HCT116 (cell line): Measurements from ENCODE around the gene PAK6. TPM values are rescaled to one million over a fixed set of nuclear protein-coding genes. Genes with fewer than 3 reads are reported as not detected.

Source experiments
- ATAC-seq: fragments of 200-7000 bp; cut with Tn5 transposase; 2 replicates; pipeline ENCODE4 v1.9.1; 2020; ENCODE audit warnings: mild to moderate bottlenecking, moderate library complexity
- BruUV-seq: library from RNA; stranded (reverse); fragments of 400-500 nt; replicated peaks from 2 replicates; lab custom pipeline; 2021; lab: Mats Ljungman, UMichigan
- CTCF ChIA-PET: fragments of 300-600 bp; sonication (Branson Sonifier 250); formaldehyde crosslinking; loops from one replicate; lab custom pipeline; 2021; ENCODE audit warnings: antibody characterized with exemption; lab: Charles Lee
- POLR2A ChIA-PET: fragments of 300-600, 350-600 bp; sonication (Branson Sonifier 250); formaldehyde crosslinking; loops from one replicate; lab custom pipeline; 2021; ENCODE audit warnings: antibody characterized with exemption; lab: Charles Lee
- RAD21 ChIA-PET, 2 experiments: fragments of 300-600 bp; sonication (Branson Sonifier 250); formaldehyde crosslinking; loops; one replicate each; lab custom pipeline; 2023; ENCODE audit warnings: low total read pairs in 2 of 2; ENCODE audit not compliant: uncharacterized antibody in 2 of 2, unreplicated experiment in 2 of 2, low non-redundant PET in 1 of 2; lab: Charles Lee
- DNase-seq: peaks from one replicate; pipeline ENCODE4 v3.0.0-alpha.2; 2010; ENCODE audit warnings: low read depth, low spot score
- H2AFZ ChIP-seq: fragments of 200-600 bp; shearing (Covaris generic), sonication (generic); 2 replicates; pipeline ENCODE4 v1.6.1; 2017; ENCODE audit warnings: low read depth, mixed run types, mixed read lengths, antibody characterized with exemption, low read length; ENCODE audit not compliant: poor library complexity, severe bottlenecking
- H3K27ac ChIP-seq: 2 replicates; pipeline ENCODE4 v1.5.1; 2012; ENCODE audit warnings: low read depth, low read length
- H3K27me3 ChIP-seq: fragments of 200-600 bp; sonication (generic); 2 replicates; pipeline ENCODE4 v1.6.1; 2016; ENCODE audit warnings: mixed run types, low read length, mixed read lengths; ENCODE audit not compliant: insufficient read depth
- H3K36me3 ChIP-seq, 2 experiments: fragments of 200-500 bp in 1 of 2; fragments of 200-600 bp in 1 of 2; sonication (Bioruptor generic) in 1 of 2; sonication (generic) in 1 of 2; 2 replicates each; pipeline versions ENCODE4 v1.5.1 to v1.6.1; 2014 to 2016; ENCODE audit warnings: low read length in 2 of 2, inconsistent platforms in 1 of 2, mixed read lengths in 1 of 2, mixed run types in 1 of 2; ENCODE audit not compliant: insufficient read depth in 2 of 2, control insufficient read depth in 1 of 2
- H3K4me1 ChIP-seq, 2 experiments: fragments of 200-600 bp in 1 of 2; sonication (generic) in 1 of 2; 2 replicates each; pipeline versions ENCODE4 v1.5.1 to v1.6.1; 2012 to 2017; ENCODE audit warnings: low read length in 2 of 2, inconsistent platforms in 1 of 2, mild to moderate bottlenecking in 1 of 2, mixed read lengths in 1 of 2, mixed run types in 1 of 2, moderate library complexity in 1 of 2; ENCODE audit not compliant: insufficient read depth in 2 of 2, control insufficient read depth in 1 of 2
- H3K4me2 ChIP-seq: fragments of 200-600 bp; sonication (generic); 2 replicates; pipeline ENCODE4 v1.6.1; 2017; ENCODE audit warnings: mixed run types, low read length, mixed read lengths
- H3K4me3 ChIP-seq, 2 experiments: fragments of 200-600 bp in 1 of 2; sonication (generic) in 1 of 2; replicated peaks in 1 of 2; 2 replicates each; pipeline ENCODE4 v1.5.1; 2011 to 2016; ENCODE audit warnings: low read length in 2 of 2, control low read depth in 1 of 2, low read depth in 1 of 2, mild to moderate bottlenecking in 1 of 2, mixed read lengths in 1 of 2, mixed run types in 1 of 2
- H3K79me2 ChIP-seq: fragments of 200-600 bp; sonication (generic); 2 replicates; pipeline ENCODE4 v1.6.1; 2017; ENCODE audit warnings: mild to moderate bottlenecking, mixed run types, low read length, moderate library complexity, mixed read lengths; ENCODE audit not compliant: insufficient read depth
- H3K9ac ChIP-seq: fragments of 200-600 bp; sonication (generic); 2 replicates; pipeline ENCODE4 v1.6.1; 2016; ENCODE audit warnings: low read length, mixed read lengths
- H3K9me2 ChIP-seq: fragments of 200-600 bp; sonication (generic), shearing (Covaris generic); 2 replicates; pipeline ENCODE4 v1.6.1; 2017; ENCODE audit warnings: mixed run types, mild to moderate bottlenecking, moderate library complexity; ENCODE audit not compliant: insufficient read depth
- H3K9me3 ChIP-seq, 2 experiments: fragments of 200-500 bp in 1 of 2; fragments of 200-600 bp in 1 of 2; sonication (Bioruptor generic) in 1 of 2; sonication (generic) in 1 of 2; 2 replicates each; pipeline ENCODE4 v1.6.1; 2014 to 2017; ENCODE audit warnings: low read length in 2 of 2, mixed read lengths in 2 of 2, inconsistent platforms in 1 of 2, low read depth in 1 of 2, mild to moderate bottlenecking in 1 of 2, mixed run types in 1 of 2, moderate library complexity in 1 of 2; ENCODE audit not compliant: control insufficient read depth in 1 of 2, insufficient read depth in 1 of 2
- H4K20me1 ChIP-seq: fragments of 200-600 bp; sonication (generic), shearing (Covaris generic); 2 replicates; pipeline ENCODE4 v1.6.1; 2017; ENCODE audit warnings: mixed run types, mild to moderate bottlenecking, moderate library complexity; ENCODE audit not compliant: insufficient read depth
- EGR1 ChIP-seq: IDR thresholded peaks from 2 replicates; pipeline ENCODE4 v1.6.1; 2012; ENCODE audit warnings: low read depth
- EZH2 ChIP-seq: fragments of 200-600 bp; sonication (generic); IDR thresholded peaks from 2 replicates; pipeline ENCODE4 v1.6.1; 2017; ENCODE audit warnings: antibody characterized with exemption, mixed run types
- POLR2A ChIP-seq: IDR thresholded peaks from 2 replicates; pipeline ENCODE4 v1.7.0; 2011; ENCODE audit warnings: borderline replicate concordance; ENCODE audit not compliant: insufficient read depth, insufficient read length; ENCODE audit errors: extremely low read depth
- POLR2AphosphoS5 ChIP-seq: IDR thresholded peaks from 2 replicates; pipeline ENCODE4 v1.6.1; 2011; ENCODE audit warnings: mild to moderate bottlenecking, low read depth, low read length, moderate library complexity
- RAD21 ChIP-seq: IDR thresholded peaks from 2 replicates; pipeline ENCODE4 v1.6.1; 2012; ENCODE audit warnings: low read depth, mild to moderate bottlenecking
- intact Hi-C: fragments of 100-400 bp; cut with micrococcal nuclease; formaldehyde crosslinking; loops from 2 replicates; pipeline ENCODE4 v1.10.0; 2022
- total RNA-seq: library from RNA; stranded (reverse); gene quantifications from one replicate; pipeline ENCODE4 v1.2.1, GENCODE V29; 2021; ENCODE audit not compliant: unreplicated experiment
- TF ChIP-seq, protein P1 (sequence below), 3 experiments: fragments of 200-600 bp in 1 of 3; sonication (generic) in 1 of 3; IDR thresholded peaks in 2 of 3; conservative IDR thresholded peaks in 1 of 3; 2 replicates each; pipeline ENCODE4 v1.5.1; 2012 to 2017; ENCODE audit warnings: low read depth in 2 of 3, low read length in 2 of 3, antibody characterized with exemption in 1 of 3, borderline replicate concordance in 1 of 3, control low read depth in 1 of 3, mild to moderate bottlenecking in 1 of 3, mixed read lengths in 1 of 3, mixed run types in 1 of 3, moderate library complexity in 1 of 3; ENCODE audit not compliant: insufficient read depth in 1 of 3

The PAK6 gene
- total RNA-seq, 1 experiment from 2014 or later = 19.9 TPM

DNA sequence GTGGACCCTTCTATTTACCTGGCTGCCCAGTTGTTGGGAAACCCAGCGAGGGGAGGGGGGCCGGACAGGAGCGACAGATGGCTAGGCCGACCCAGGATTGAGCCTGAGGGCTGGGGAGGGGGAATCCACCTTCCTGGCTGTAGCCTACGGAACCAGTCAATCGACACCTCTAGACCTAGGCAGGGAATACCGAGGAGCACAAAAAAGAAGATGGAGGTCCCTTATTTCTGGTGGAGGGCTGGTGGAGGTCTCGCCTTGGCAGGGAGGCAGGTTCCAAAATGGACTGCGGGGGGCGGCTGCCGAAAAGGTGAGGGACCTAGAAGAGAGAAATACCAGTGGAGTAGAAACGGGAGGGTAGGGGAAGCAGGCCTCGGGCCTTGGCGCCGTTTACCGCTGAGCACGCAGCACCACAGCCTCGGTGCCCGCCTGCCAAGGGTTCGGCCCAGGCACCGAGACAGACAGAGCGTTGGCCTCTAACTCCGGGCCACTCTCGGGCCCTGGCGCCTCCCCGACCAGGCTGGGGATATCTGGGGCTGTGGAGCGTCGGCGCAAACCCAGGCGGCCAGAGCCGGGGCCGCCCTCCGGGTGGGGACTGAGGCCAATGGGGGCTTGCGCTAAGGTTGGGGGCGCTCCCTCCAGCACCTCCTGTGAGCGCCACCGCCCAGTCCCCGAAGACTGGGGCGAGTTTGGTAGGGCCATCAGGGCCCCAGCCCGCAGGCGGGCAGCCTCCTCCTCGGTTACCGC is 42.4 kb downstream of the PAK6 start:
- no peak overlapping the region for H3K4me2 ChIP-seq
- H3K9me2 ChIP-seq = no peaks in the 10 kb centered on the region
- H3K79me2 ChIP-seq = no peaks in the 10 kb centered on the region
- H3K9ac ChIP-seq = no peak overlapping the region
- no peak for DNase-seq
- no peak overlapping the region for H2AFZ ChIP-seq
- intact Hi-C loops = no loop called here
- ATAC-seq = no peak
- H3K27me3 ChIP-seq = no peaks in the 10 kb centered on the region
- POLR2A ChIA-PET = interaction anchor here (0.7 kb wide), 1 partner anchor 56 kb away, joined by 3 read pairs; no protein-coding TSS in a partner anchor
- BruUV-seq = no TSS peak
- H3K27ac ChIP-seq = no peak overlapping the region; the same call in 1 of the 2 replicates
- TF ChIP-seq EZH2 (no peak), EGR1 (no peak), POLR2A (no peak), RAD21 (no peak)
- TF ChIP-seq, protein P1, sequence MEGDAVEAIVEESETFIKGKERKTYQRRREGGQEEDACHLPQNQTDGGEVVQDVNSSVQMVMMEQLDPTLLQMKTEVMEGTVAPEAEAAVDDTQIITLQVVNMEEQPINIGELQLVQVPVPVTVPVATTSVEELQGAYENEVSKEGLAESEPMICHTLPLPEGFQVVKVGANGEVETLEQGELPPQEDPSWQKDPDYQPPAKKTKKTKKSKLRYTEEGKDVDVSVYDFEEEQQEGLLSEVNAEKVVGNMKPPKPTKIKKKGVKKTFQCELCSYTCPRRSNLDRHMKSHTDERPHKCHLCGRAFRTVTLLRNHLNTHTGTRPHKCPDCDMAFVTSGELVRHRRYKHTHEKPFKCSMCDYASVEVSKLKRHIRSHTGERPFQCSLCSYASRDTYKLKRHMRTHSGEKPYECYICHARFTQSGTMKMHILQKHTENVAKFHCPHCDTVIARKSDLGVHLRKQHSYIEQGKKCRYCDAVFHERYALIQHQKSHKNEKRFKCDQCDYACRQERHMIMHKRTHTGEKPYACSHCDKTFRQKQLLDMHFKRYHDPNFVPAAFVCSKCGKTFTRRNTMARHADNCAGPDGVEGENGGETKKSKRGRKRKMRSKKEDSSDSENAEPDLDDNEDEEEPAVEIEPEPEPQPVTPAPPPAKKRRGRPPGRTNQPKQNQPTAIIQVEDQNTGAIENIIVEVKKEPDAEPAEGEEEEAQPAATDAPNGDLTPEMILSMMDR (IDR thresholded peaks at IDR 0.05 in 2 of 3, conservative IDR thresholded peaks at IDR 0.05 in 1 of 3; ENCODE audit: borderline replicate concordance in 1 of 3, insufficient read depth in 1 of 3, low read depth in 2 of 3, low read length in 2 of 3) = no peak
- no peaks in the 10 kb centered on the region for H3K9me3 ChIP-seq
- no peaks in the 10 kb centered on the region for H4K20me1 ChIP-seq
- RAD21 ChIA-PET = no interaction called here
- H3K4me3 ChIP-seq = no peak overlapping the region
- H3K4me1 ChIP-seq = peaks cover 14 to 36% of the 10 kb centered on the region in 2 experiments
- CTCF ChIA-PET = interaction anchor here (3.4 to 5.6 kb wide), 4 partner anchors 30 to 141 kb away, joined by 31 to 134 read pairs (median 44); partner anchors contain the start of genes CCDC9B and PLCB2
- no peaks in the 10 kb centered on the region; a peak in 1 of 4 replicates for H3K36me3 ChIP-seq

DNA sequence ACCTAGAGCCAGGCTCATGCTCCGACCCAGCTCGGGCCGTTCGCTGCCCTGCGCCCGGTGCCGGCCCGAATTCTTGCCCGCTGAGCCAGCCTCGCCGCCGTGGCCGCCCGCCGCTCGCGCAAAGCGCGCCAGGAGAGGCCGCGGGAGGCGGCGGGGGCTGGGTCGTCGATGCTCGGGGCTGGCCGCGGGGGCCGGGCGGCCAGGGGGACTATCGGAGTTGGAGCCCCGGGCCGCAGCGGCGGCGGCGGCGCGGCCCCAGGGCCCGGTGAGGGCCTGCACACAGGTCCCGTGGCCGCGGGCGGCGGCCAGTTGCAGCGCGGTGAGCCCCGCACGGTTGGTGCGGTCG is 42.9 kb downstream of the PAK6 start:
- peak overlapping the region; percentile 57; the same call in 1 of the 2 replicates for H3K27ac ChIP-seq
- intact Hi-C loops = no loop called here
- no peaks in the 10 kb centered on the region for H4K20me1 ChIP-seq
- no peaks in the 10 kb centered on the region for H3K9me2 ChIP-seq
- RAD21 ChIA-PET = no interaction called here
- no peaks in the 10 kb centered on the region for H3K9me3 ChIP-seq
- no peak for ATAC-seq
- peak overlapping the region in 1 of 2 experiments; percentile 59; a peak in 1 of 4 replicates for H3K4me3 ChIP-seq
- peaks cover 19 to 42% of the 10 kb centered on the region in 2 experiments for H3K4me1 ChIP-seq
- POLR2A ChIA-PET = interaction anchor here (0.7 kb wide), 1 partner anchor 56 kb away, joined by 3 read pairs; no protein-coding TSS in a partner anchor
- no peak for TF ChIP-seq POLR2AphosphoS5
- no peak overlapping the region for H3K9ac ChIP-seq
- DNase-seq = no peak
- peak overlapping the region; percentile 87 for H3K4me2 ChIP-seq
- H2AFZ ChIP-seq = no peak overlapping the region
- H3K27me3 ChIP-seq = no peaks in the 10 kb centered on the region
- no peaks in the 10 kb centered on the region for H3K36me3 ChIP-seq
- no peaks in the 10 kb centered on the region for H3K79me2 ChIP-seq
- CTCF ChIA-PET = no interaction called here
- no TSS peak for BruUV-seq
